ENCODE data around the gene AGPAT3.

GRCh38 chr21:43949499-43950208 lies 84.6 kb downstream of the AGPAT3 start:
- TF ChIP-seq EP300 (IDR thresholded peaks at IDR 0.05), result no peak
- no peak for TF ChIP-seq CTCF (IDR thresholded peaks at IDR 0.05)

Data from ovary (tissue), 3 donors.